Measurements from ENCODE around the gene FAM169A. TPM values are rescaled to one million over a fixed set of nuclear protein-coding genes. Genes with fewer than 3 reads are reported as not detected.
A peak's percentile ranks its signal among the peaks of the same experiment; 100 is the strongest.
"Not testable (repeated sequence)": the region's sequence is repeated elsewhere in the genome, so short reads cannot be mapped to it uniquely, and the experiment has no call there.

FAM169A gene
- total and polyA plus RNA-seq, 3 experiments from 2014 or later = 8.4 to 9.2 (median 8.6) TPM

DNA sequence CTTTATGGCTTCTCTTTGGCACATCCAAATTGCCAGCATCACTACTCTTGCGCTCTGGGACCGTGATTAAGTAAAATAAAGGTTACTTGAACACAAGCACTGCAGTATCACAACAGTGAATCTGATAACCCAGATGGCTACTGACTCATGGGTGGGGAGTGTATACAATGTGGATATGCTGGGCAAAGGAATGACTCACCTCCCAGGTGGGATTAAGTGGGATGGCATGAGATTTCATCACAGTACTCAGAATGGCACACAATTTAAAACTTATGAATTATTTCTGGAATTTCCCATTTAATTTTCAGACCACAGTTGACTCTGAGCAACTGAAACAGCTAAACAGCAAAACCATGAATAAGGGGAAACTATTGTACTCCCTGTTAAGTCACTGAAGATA is 103.6 kb downstream of the FAM169A start:
- Mint-ChIP-seq H3K9me3 (no peaks in the 10 kb centered on the region), H3K4me3 (peak overlapping the region in 1 of 7 donors; percentile 29), H3K27ac (peak overlapping the region in 2 of 8 donors; percentile 2 to 33), H3K36me3 (peaks cover 0 to 61% (median 8%) of the 10 kb centered on the region in 3 donors), H3K27me3 (no peaks in the 10 kb centered on the region), H3K4me1 (peaks cover 35 to 56% (median 52%) of the 10 kb centered on the region in 3 donors)
- Histone ChIP-seq H3K27me3 (ENCODE audit: insufficient read depth, low read length, poor library complexity, severe bottlenecking) (no peaks in the 10 kb centered on the region), H3K27ac (ENCODE audit: low read depth, low read length) (no peak overlapping the region), H3K36me3 (ENCODE audit: insufficient read depth, low read length) (peaks cover 4% of the 10 kb centered on the region), H3K9me3 (ENCODE audit: low read length) (no peaks in the 10 kb centered on the region), H3K4me1 (ENCODE audit: insufficient read depth, low read length) (peaks cover 23% of the 10 kb centered on the region), H3K4me3 (ENCODE audit: low read length) (no peak overlapping the region)
- CTCF ChIA-PET = interaction anchor here (1.2 to 1.9 kb wide), 2 partner anchors 16 to 474 kb away, joined by 4 read pairs; partner anchors contain the start of gene ANKRD31
- POLR2A ChIA-PET = no interaction called here
- DNase-seq = no peak

DNA sequence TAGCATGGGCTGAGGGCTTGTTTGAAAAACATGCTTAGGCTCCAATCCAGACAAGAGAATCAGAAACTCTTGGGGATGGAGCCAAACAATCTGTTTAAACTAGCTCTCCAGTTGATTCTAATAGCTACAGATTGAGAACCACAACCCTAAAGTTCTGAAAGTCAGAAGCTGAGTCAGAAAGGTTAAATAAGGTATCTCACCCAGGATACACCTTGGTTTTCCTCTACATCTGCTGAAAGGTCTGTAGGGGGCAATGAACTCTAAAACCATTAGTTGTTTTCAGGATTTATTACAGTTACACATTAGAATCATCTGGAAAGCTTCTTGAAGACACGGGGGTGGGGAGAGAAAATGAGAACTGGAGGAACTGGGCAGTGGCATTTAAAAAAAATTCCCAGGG is 104.9 kb downstream of the FAM169A start:
- Histone ChIP-seq H3K36me3 (ENCODE audit: insufficient read depth, low read length) (peaks cover 8% of the 10 kb centered on the region), H3K4me3 (ENCODE audit: low read length) (no peak overlapping the region), H3K27ac (ENCODE audit: low read depth, low read length) (no peak overlapping the region), H3K4me1 (ENCODE audit: insufficient read depth, low read length) (peaks cover 22% of the 10 kb centered on the region), H3K9me3 (ENCODE audit: low read length) (no peaks in the 10 kb centered on the region), H3K27me3 (ENCODE audit: insufficient read depth, low read length, poor library complexity, severe bottlenecking) (no peaks in the 10 kb centered on the region)
- Mint-ChIP-seq H3K36me3 (peaks cover 7 to 59% (median 17%) of the 10 kb centered on the region in 3 donors), H3K27me3 (no peaks in the 10 kb centered on the region), H3K9me3 (peaks cover 0 to 4% (median 0%) of the 10 kb centered on the region in 5 donors), H3K4me1 (peaks cover 25 to 48% (median 46%) of the 10 kb centered on the region in 3 donors), H3K27ac (no peak overlapping the region), H3K4me3 (peak overlapping the region in 1 of 7 donors; percentile 65)
- CTCF ChIA-PET = interaction anchor here (1.1 kb wide), 1 partner anchor 174 kb away, joined by 3 read pairs; no protein-coding TSS in a partner anchor
- DNase-seq = no peak
- POLR2A ChIA-PET = interaction anchor here (0.6 to 0.8 kb wide), 2 partner anchors 10 to 11 kb away, joined by 3 read pairs; no protein-coding TSS in a partner anchor

DNA sequence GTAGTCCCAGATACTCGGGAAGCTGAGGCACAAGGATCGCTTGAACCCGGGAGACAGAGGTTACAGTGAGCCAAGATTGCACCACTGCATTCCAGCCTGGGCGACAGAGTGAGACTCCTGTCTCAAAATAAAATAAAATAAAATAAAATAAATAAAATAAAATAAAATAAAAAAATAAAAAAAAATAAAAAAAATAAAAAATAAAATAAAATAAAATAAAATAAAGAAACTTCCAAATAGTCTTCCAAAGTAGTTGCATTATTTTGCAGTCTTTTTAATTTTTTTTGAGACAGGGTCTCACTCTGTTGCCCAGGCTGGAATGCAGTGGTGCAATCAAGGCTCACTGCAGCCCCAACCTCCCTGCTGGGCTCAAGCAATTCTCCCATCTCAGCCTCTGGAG is 117.4 kb downstream of the FAM169A start:
- POLR2A ChIA-PET; DNase-seq; CTCF ChIA-PET; H3K4me3 Mint-ChIP-seq; H3K27me3 Mint-ChIP-seq; H3K4me3 ChIP-seq (ENCODE audit: low read length); H3K27me3 ChIP-seq (ENCODE audit: insufficient read depth, low read length, poor library complexity, severe bottlenecking); H3K27ac ChIP-seq (ENCODE audit: low read depth, low read length); H3K27ac Mint-ChIP-seq; H3K4me1 ChIP-seq (ENCODE audit: insufficient read depth, low read length); H3K9me3 Mint-ChIP-seq; H3K9me3 ChIP-seq (ENCODE audit: low read length): not testable (repeated sequence)
- peaks cover 18 to 80% (median 38%) of the 10 kb centered on the region in 3 donors for H3K36me3 Mint-ChIP-seq
- peaks cover 6 to 10% (median 6%) of the 10 kb centered on the region in 3 donors for H3K4me1 Mint-ChIP-seq
- peaks cover 32% of the 10 kb centered on the region for H3K36me3 ChIP-seq (ENCODE audit: insufficient read depth, low read length)

GRCh38 chr5:74738406-74738805 is 127.8 kb downstream of the FAM169A start:
- POLR2A ChIA-PET = interaction anchor here (0.5 kb wide), 1 partner anchor 41 kb away, joined by 4 read pairs; no protein-coding TSS in a partner anchor
- no peaks in the 10 kb centered on the region for H3K9me3 Mint-ChIP-seq

DNA sequence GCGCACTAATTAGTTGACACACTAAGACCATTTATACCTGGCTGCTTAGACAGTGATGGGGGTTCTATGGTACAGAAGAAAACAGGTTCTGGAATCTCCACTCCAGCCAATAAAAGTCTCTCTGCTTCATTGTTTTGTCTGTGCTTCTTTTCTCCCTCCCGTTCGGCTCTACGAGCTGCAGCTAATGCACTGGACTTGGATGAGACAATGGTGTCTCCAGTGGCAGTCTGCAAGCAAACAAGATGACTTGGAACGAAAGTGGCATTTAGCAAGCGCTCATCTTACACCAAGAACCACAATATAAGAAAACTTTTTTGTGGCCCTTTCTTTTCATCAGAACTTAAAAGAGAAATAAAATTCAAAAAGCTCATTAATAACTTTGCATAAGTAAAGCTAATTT is 129.4 kb downstream of the FAM169A start:
- Histone ChIP-seq H3K4me3 (ENCODE audit: low read length) (no peak overlapping the region), H3K27ac (ENCODE audit: low read depth, low read length) (no peak overlapping the region), H3K9me3 (ENCODE audit: low read length) (no peaks in the 10 kb centered on the region), H3K36me3 (ENCODE audit: insufficient read depth, low read length) (peaks cover 25% of the 10 kb centered on the region), H3K27me3 (ENCODE audit: insufficient read depth, low read length, poor library complexity, severe bottlenecking) (no peaks in the 10 kb centered on the region), H3K4me1 (ENCODE audit: insufficient read depth, low read length) (no peaks in the 10 kb centered on the region)
- POLR2A ChIA-PET = no interaction called here
- no peaks in the 10 kb centered on the region for H3K4me1 Mint-ChIP-seq
- peaks cover 0 to 82% (median 26%) of the 10 kb centered on the region in 3 donors for H3K36me3 Mint-ChIP-seq
- no peak overlapping the region for H3K4me3 Mint-ChIP-seq
- peak overlapping the region in 3 of 8 donors; percentile 9 to 57 (median 42) for H3K27ac Mint-ChIP-seq
- no peaks in the 10 kb centered on the region for H3K9me3 Mint-ChIP-seq
- DNase-seq = no peak
- CTCF ChIA-PET = no interaction called here
- H3K27me3 Mint-ChIP-seq = no peaks in the 10 kb centered on the region

More at GRCh38 chr5:74738406-74738805, 127.8 kb downstream of the FAM169A start:
- Histone ChIP-seq H3K27me3 (ENCODE audit: insufficient read depth, low read length, poor library complexity, severe bottlenecking) (no peaks in the 10 kb centered on the region), H3K27ac (ENCODE audit: low read depth, low read length) (no peak overlapping the region), H3K4me3 (ENCODE audit: low read length) (no peak overlapping the region), H3K36me3 (ENCODE audit: insufficient read depth, low read length) (peaks cover 31% of the 10 kb centered on the region), H3K4me1 (ENCODE audit: insufficient read depth, low read length) (no peaks in the 10 kb centered on the region), H3K9me3 (ENCODE audit: low read length) (no peaks in the 10 kb centered on the region)
- Mint-ChIP-seq H3K4me1 (no peaks in the 10 kb centered on the region), H3K27ac (peak overlapping the region in 1 of 8 donors; percentile 36), H3K27me3 (no peaks in the 10 kb centered on the region), H3K36me3 (peaks cover 0 to 80% (median 26%) of the 10 kb centered on the region in 3 donors), H3K4me3 (no peak overlapping the region)
- CTCF ChIA-PET = no interaction called here
- no peak for DNase-seq

Other genes with a start within 250 kb of the FAM169A start
- under 1 TPM; 0.68 to 0.93 TPM for gene ENC1, start 225.7 kb downstream of the FAM169A start, total RNA-seq
- 3.5 TPM for gene ENC1, start 225.7 kb downstream of the FAM169A start, polyA plus RNA-seq
- 10 to 100 TPM; 57.4 to 64.7 TPM for gene HEXB, start 181.2 kb downstream of the FAM169A start, total RNA-seq
- 116 TPM for gene HEXB, start 181.2 kb downstream of the FAM169A start, polyA plus RNA-seq
- gene GFM2, start 99.3 kb downstream of the FAM169A start, total RNA-seq = 10 to 100 TPM; 33.2 to 33.9 TPM
- 9.1 TPM for gene GFM2, start 99.3 kb downstream of the FAM169A start, polyA plus RNA-seq
- 100 to 1,000 TPM; 167 TPM for gene NSA2, start 99.1 kb downstream of the FAM169A start, total RNA-seq
- gene NSA2, start 99.1 kb downstream of the FAM169A start, polyA plus RNA-seq = 52.2 TPM
- 1 to 10 TPM; 1.4 to 1.6 TPM for gene GCNT4, start 186.2 kb upstream of the FAM169A start, total RNA-seq
- 1.3 TPM for gene GCNT4, start 186.2 kb upstream of the FAM169A start, polyA plus RNA-seq